Activated gamma-delta T cell treated with anti-CD3 and anti-CD28 coated beads, Interleukin-2, amount 50 U/mL, for 16 hours (primary cell): ENCODE measurements around the gene ORM2.
"Not testable (repeated sequence)": the region's sequence is repeated elsewhere in the genome, so short reads cannot be mapped to it uniquely, and the experiment has no call there.

Experiments
- DNase-seq: peaks from one replicate; pipeline ENCODE4 v3.0.0-alpha.2; 2020; ENCODE audit warnings: low read depth

ORM2 gene

GRCh38 chr9:114332474-114333040 lies 2.9 kb downstream of the ORM2 start:
- not testable (repeated sequence) for DNase-seq

- DNase-seq: not testable (repeated sequence)
These were observed 4.0 kb downstream of the ORM2 start for GRCh38 chr9:114333718-114334117.

- no peak for DNase-seq
These were observed 4.8 kb downstream of the ORM2 start for GRCh38 chr9:114334490-114334889.

- DNase-seq: no peak
These were observed 6.1 kb downstream of the ORM2 start for GRCh38 chr9:114335745-114336144.

GRCh38 chr9:114336157-114336556 lies 6.5 kb downstream of the ORM2 start:
- no peak for DNase-seq

GRCh38 chr9:114336699-114337395 lies 7.2 kb downstream of the ORM2 start:
- no peak for DNase-seq

- DNase-seq: no peak
These were observed 8.5 kb downstream of the ORM2 start for GRCh38 chr9:114338187-114338586.

GRCh38 chr9:114339130-114339908 lies 9.7 kb downstream of the ORM2 start:
- peak; percentile 44 for DNase-seq

GRCh38 chr9:114341152-114341830 lies 11.6 kb downstream of the ORM2 start:
- DNase-seq: no peak

GRCh38 chr9:114341991-114342390 lies 12.3 kb downstream of the ORM2 start:
- DNase-seq: no peak

GRCh38 chr9:114342755-114343440 lies 13.2 kb downstream of the ORM2 start:
- DNase-seq: no peak

- DNase-seq: no peak
These were observed 14.0 kb downstream of the ORM2 start for GRCh38 chr9:114343471-114344187.

- DNase-seq: no peak
These were observed 14.5 kb downstream of the ORM2 start for GRCh38 chr9:114344188-114344566.

- DNase-seq: no peak
These were observed 15.0 kb downstream of the ORM2 start for GRCh38 chr9:114344692-114345091.

GRCh38 chr9:114345493-114346065 lies 15.9 kb downstream of the ORM2 start:
- DNase-seq: no peak

GRCh38 chr9:114346146-114346545 lies 16.5 kb downstream of the ORM2 start:
- DNase-seq: no peak

- DNase-seq: no peak
These were observed 18.0 kb downstream of the ORM2 start for GRCh38 chr9:114347675-114348074.

- no peak for DNase-seq
These were observed 18.7 kb downstream of the ORM2 start for GRCh38 chr9:114348261-114348905.

- DNase-seq: peak; percentile 64
These were observed 19.3 kb downstream of the ORM2 start for GRCh38 chr9:114348906-114349482.
